Activated CD8-positive, alpha-beta memory T cell treated with anti-CD3 and anti-CD28 coated beads, Interleukin-2, amount 50 U/mL, for 24 hours (primary cell): ENCODE data around the gene NCAPH2.

Experiments
- DNase-seq: peaks from one replicate; pipeline ENCODE4 v3.0.0-alpha.2; 2020; ENCODE audit errors: extremely low read depth

Gene NCAPH2

DNA sequence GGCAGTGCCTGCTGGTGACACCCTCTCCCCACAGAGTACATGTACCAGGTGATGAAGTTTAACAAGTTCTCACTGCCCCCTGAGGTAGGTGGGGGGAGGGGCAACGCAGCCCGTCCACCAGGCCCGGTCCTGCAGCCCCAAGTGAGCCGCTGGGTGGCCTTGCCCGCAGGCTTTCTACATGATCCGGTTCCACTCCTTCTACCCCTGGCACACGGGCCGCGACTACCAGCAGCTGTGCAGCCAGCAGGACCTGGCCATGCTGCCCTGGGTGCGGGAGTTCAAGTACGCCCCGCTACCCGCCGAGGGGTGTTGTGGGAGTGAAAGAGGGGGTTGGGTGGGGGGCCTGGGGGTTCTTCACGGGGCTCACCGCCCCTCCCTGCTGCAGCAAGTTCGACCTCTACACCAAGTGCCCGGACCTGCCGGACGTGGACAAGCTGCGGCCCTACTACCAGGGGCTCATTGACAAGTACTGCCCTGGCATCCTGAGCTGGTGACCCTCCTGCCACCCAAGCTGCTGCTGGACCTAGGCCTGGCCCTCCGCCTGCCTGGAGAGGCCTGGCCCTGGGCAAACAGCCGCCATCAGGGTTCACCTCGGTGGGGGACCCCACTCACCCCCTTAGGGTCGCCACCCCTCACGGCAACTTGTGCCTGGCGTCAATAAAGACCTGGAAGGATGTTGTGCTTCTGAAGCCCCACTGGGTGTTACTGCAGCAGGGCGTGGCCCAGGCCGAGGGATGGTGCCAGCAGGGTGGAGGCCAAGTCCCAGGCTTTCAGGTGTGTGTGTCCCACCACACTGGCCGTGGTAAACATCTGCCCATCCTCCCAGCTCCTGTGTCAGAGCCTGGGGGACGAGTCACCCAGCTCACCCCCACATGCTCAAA lies 18.4 kb upstream of the NCAPH2 start:
- no peak for DNase-seq

DNA sequence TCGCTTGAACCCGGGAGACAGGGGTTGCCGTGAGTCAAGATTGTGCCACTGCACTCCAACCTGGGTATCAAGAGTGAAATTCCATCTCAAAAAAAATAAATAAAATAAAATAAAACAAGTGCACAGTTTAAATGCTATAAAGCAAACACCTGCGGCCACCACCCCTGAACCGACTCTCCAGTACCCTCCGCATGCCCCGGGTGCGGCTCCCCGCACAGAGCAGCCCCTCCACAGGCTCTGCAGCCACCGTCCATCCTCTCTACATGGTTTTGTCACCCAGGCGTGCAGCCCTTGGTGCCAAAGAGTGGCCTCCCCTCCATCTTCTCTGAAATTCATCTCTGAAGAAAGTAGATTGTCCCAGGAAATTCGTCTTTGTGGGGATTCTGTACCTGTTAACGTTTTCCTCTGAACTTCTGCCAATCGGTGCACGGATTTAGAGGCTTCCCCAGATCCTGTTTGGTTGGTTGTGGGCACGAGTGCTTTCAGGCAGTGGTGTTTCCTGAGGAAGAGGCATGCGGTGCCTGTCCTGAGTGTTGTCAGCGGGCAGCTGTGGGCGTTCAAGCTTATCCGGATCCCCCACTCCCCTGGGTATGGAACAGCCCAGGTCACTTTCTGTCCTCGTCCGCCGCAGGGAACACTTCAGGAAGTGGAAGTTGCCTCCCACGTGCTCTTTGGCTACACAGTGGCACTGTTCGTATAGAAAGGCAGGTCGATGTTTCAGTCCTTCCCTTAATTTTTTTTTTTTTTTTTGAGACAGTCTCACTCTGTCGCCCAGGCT lies 17.3 kb upstream of the NCAPH2 start:
- DNase-seq = no peak

DNA sequence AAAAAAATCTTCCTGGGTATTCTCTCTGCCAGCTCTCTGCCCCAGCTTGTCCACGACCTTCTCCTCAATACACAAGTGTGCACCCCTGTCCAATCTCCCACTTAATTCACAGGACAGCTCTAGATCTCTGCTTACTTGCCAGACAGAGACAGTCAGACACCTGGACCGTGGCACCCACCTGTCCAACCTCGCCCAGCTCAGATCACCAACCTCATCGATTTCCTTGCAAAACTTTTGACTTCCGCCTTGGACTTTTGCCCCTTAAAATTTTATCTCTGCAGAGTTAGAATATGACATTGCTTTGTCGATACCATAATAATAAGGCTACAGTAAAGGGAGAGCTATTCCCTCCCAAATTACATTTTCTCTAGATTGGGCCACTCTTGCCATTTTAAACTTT lies 10.9 kb upstream of the NCAPH2 start:
- no peak for DNase-seq

DNA sequence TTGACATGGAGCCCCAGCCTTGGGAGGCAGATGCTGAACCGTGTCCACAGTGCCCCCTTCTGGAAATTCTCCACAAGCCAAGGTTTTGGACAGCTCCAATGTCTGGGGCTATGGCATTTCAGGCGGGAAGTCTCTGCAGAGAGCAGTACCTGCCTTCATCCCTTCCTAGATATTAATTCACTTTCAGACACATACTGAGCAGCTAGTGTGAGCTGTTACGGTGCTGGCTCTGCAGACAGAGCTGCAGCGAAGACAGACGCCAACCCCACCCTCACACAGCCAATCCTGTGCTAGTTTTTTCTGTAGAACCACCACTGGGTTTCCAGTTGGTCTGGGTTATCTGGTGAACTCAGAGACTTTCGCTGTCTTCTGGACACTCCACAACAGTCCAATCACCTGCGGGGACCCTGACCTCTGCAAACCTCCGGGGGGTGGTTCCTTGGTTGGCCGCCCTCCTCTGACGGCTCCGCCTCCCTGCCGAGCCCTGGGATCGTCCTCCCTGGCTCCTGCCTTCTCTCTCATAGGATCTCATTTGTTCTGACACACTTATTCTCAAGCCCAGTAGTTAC lies 9.6 kb upstream of the NCAPH2 start:
- DNase-seq = peak; percentile 30

DNA sequence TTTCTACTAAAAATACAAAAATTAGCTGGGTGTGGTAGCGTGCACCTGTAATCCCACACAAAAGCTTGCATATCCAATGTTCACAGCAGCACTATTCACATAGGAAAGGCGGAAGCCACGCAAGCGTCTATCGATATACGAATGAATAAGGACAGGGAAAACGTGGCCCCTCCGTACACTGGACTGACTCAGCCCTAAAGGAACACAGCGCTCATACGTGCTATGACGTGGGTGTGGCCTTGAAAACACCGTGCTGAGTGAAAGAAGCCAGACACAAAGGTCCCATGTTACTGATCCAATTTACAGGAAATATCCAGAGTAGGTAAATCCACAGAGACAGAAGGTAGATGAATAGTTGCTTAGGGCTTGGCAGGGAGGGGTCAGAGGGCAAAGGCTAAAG lies 7.6 kb upstream of the NCAPH2 start:
- no peak for DNase-seq

DNA sequence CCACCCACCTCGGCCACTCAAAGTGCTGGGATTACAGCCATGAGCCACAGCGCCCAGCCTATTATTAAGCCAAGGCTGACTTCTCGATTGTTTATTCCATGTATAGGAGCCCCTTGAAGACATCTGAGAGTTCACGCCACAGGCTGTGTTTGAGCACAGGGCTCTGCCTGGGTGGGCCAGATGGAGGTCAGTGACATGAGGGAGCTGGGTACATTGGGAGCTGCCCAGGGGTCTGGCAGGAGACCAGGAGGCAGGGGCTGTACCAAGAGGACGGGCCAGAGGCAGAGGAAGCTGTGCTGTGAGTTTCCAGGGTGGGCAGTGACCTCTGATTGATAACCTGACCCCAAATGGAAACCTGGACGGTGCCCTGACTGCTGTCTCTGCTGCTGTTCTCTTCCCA lies 5.9 kb upstream of the NCAPH2 start:
- DNase-seq = no peak

DNA sequence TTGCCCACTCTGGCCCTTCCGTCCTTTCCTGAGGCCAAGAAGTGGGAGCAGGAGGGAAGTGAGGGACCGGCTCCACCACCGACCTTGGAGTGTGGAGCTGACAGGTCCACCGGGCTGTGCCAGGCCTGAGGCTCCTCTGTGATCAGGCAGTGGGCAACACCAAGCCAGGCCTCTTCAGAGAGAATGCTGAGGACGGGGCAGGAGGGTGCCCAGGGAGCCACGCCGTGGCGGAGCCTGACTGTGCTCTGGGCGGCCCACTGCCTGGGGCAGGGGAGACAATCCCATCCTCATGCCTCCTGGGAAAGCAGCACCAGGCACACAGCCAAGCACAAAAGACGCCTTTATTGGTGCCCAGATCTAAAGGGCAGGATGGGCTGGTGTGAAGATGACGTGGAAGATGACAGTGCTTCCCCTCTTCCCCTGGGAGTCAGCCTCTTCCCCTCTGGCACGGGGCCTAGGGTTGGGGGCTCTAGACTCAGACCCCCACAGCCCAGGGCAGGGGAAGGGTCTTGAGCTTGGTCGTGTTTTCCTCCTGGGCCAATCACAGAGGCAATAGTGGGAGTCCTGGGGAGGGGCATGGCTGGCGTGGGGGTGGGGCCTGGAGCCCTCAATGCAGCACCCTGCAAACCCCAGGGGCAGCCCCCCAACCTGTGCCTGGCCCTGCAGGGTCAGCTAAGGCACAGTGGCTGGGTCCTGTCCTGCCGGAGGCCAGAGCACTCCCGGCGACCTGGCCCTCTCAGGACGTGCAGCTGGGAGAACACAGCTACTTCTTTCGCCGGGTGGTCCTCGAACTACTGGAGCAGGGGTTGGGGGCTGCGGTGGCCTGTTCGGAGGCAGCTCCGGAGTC lies 5.2 kb upstream of the NCAPH2 start:
- DNase-seq = no peak

DNA sequence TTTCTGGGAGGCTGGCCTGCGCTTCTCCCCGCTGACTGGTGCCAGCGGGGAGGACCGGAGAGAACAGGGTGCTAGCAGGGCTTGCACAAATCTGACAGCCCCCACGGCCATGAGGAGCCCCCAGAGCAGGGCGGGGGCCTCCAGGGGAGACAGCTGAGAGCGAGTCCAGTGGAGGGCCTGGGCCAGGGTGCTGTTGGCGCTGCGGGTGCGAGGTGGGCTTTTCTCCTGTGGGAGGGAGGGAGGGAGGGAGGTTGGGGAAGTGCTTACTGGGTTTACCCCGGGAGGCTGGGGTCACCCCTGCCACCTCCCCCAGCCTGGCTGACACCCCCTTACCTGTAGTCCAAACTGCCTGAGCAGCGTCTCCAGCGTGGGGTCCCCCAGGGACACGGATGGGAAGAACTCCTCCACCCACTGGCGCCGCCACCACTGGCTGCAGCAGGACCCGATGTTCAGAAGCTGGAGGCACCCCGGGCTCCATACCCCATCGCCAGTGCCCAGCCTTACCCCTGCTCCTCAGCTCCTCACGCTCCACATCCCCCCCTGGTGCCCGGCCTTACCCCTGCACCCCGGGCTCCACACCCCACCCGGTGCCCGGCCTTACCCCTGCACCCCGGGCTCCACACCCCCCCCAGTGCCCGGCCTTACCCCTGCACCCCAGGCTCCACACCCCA lies 4.4 kb upstream of the NCAPH2 start:
- no peak for DNase-seq

DNA sequence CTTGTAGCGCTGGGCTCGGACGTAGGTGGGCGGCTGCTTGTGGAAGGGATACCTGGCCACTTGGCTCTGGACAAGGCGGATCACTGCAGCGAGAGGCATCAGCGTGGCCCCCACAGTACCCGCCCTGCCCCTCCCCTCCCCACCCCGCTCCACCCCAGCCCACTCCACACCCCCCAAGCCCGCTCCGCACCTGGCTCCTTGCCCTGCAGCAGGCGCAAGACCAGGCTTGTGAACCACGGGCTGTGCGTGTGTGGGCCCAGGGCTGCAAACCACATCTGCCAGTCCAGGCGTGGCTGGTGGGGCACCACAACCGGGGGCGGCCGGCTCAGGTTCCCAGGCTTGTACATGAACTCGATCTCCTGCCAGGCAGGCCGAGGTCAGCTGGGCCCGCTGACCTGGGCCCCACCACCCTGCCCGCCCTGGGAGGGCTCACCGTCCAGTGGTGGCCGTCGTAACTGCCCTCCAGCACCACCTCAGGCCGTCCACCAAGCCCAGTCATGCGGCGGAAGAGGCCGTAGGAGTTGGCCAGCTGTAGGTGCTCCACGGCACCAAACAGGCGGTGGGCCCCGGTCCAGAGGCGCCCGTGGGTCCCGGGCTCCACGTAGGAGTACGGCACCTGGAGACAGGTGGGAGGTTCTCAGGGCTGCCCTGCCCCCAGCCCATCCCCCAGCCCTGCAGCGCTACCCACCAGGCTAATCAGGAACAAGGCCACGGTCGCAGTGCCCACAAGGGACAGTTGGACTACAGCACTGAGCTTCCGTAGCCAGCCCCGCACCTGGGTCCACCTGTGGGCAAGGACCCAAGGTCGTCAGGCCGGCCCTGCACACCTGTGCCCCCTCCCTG lies 3.4 kb upstream of the NCAPH2 start:
- no peak for DNase-seq

DNA sequence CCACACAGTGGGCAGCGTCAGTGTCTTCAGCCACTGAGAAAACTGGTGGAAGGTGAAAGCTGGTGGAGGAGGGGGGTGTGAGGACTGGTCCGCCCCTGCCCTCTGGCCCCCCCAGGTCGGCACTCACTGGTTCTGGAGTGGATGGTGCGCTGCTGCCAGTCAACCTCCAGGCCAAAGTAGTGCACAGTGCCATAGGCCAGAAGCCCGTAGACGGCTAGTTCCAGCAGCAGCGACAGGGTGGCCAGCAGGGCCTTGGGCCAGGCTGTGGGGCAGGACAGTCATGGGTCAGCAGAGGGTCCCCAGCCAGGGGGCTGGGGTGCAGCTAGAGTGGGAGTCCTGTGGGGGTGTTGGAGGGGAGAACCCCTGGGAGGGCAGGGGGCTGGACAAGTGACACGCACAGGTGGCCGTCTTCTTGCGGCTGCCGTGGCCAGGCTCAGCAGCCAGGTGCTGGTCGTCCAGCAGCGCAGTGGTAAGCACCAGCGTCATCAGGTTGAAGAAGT lies 2.7 kb upstream of the NCAPH2 start:
- no peak for DNase-seq

DNA sequence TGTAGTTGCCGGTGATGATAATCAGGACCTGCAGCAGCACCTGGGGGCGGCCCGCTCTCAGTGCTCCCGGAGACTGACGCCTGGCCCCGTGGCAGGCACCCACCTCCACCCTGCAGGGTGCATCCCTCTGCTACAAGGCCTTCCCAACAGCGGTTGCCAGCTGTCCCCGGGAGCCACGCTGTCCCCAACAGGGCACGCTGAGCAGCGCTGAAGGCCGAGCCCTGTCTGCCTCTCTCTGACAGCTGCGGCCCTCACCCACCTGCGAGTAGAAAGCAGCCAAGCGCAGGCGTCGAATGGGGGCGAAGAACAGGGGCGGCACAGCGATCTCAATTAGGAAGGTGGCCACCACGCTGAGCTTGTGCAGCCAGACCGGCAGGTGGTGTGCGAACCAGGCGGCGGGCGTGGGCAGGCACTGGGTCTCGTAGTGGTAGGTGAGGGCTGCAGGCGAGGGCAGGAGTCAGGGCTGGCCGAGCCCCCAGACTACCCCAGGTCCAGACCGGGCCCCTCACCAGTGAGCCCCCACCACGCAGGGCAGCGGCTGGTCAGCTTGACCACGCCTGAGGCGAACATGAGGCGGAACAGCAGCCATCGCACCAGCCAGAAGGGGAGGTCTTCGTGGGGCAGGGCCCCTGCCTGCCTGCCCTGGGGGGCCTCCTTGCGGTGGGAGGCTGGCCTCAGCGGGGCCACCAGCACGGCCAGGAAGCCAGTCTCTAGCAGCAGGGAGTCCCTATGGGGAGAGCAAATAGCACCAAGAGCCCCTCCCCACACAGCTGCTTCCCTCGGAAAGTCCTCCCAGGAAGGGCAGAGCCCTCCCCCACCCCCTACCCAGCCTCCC lies 2.0 kb upstream of the NCAPH2 start:
- no peak for DNase-seq

DNA sequence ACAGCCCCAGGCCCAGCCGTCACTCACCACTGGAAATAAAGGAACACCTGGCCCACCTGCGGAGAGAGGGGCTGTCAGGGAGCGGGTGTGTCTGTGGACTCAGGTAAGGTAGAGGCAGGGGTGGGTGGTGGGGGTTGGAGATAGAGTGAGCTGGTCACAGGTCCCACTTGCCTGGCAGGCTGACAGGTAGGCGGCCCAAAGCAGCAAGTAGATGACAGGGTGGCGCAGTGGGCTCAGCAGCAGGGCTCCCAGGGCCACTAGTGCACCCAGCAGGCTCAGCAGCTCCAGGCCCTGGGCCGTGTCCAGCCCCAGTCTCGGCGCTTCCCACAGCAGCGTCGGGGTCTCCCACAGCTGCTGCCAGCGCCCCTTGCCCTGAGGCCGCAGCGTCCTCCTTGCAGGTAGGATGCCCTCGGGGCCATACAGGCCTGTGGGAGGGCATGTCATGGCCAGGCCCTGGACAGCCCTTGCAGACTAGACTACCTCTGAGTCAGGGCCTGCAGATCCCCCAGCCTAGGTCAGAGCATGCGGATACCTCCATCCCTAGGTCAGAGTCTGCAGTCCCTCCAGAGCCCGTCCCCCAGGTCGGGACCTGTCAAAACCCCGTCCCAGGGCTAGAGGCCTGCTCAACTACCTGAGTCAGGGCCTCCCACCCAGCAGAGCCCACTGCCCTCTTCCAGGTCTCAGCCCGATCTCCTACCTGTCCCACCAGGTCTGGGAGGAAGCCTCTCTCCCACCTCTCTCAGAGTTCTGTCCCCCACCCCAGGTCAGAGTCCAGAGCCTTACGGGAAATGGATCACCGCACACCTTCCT lies 1.2 kb upstream of the NCAPH2 start:
- DNase-seq = no peak

DNA sequence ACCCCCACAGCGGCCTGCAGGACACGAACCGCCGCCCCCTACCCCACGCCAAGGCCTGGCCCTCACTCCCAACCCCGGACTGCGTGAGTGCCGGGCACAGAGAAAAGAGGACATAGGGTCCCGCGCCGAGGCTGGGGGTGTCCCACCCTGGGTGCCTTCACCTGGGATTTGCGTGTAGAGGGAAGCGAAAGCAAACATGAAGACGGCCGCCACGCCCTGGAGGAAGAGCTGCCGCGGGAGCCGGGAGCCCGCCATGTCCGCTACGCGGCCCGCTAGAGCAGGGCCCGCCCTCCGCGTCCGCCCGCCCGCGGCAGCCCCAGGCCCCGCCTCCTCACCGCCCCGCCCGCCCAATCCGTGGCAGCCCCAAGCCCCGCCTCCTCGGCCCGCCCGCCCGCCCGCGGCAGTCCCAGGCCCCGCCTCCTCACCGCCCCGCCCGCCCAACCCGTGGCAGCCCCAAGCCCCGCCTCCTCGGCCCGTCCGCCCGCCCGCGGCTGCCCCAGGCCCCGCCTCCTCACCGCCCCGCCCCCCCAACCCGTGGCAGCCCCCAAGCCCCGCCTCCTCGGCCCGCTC lies 518 bp upstream of the NCAPH2 start, which contains the start of gene LMF2:
Gene LMF2 (minus strand): TSS at position 282 of the 570 bp plus-strand sequence. CDS start 27 bp downstream, at position 255.
- peak; percentile 68 for DNase-seq

DNA sequence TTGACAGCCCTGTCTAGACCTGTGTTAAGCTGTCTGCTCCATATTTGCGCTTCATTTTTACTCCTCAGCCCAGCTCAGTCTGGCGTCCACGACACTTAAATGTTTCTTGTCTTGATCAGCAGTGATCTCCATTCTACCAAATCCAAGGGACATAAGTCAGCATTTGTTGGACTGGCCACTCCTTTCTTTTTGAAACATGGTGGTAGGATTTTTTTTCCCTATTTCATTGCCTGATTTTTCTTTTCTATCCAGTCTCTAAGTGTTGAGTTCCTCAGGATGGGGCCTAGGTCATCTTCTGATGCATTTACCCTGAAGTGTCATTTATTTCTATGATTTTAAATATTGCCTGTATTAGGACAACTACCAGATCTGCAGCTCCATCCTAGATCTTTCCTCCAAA lies 873 bp downstream of the NCAPH2 start:
- DNase-seq = no peak

DNA sequence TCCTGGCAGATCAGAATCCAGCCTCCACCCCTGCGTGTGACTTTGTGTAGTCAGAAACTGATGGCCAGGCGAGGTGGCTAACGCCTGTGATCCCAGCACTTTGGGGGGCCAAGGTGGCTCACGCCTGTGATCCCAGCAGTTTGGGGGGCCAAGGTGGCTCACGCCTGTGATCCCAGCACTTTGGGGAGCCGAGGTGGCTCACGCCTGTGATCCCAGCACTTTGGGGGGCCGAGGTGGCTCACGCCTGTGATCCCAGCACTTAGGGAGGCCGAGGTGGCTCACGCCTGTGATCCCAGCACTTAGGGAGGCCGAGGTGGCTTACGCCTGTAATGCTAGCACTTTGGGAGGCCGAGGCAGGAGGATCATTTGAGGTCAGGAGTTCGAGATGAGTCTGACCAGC lies 5.2 kb downstream of the NCAPH2 start:
- DNase-seq = no peak

DNA sequence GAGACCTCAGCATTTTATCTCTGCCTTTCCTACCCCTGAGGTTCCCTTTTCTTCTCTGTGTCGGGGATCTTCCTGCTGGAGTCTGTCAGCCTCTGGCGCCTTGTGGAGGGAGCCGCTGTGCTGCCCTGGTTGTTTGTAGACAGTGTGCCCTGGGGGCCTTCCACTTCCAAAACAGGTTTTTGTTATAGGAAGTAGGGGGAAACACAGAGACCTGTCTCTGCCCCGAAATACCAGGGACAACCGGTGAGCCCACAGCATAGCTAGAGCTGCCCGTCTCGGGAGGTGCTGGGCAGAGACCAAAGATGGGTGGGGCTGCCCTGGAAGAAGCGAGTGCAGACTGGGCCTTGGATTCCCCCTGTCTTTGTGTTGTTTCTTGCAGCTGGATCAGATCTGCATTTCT lies 8.0 kb downstream of the NCAPH2 start:
- no peak for DNase-seq

DNA sequence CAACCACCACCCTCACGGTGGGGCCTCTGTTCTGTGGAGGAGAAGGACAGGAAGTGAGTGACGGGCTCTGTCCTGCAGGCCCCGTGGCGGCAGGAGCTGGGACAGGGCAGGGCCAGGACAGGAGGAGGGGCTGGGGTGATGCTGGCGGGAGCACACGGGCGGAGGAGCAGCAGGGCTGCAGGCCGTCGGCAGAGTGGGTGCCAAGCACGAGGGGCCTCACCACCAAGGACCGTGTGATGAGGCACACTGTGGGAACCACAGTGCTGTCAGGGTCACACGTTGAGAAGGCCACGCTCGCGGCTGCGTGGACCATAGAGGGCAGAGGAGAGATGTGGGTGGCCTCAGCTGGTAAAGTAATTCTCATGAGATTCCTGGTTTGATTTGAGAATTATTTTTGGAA lies 8.9 kb downstream of the NCAPH2 start:
- DNase-seq = no peak
